K562 (cell line): Measurements from ENCODE around the gene AGAP3. TPM values are rescaled to one million over a fixed set of nuclear protein-coding genes. Genes with fewer than 3 reads are reported as not detected.

Experiments
- ASH1L ChIP-seq: fragments of 450-650 bp; IDR thresholded peaks from 2 replicates; pipeline ENCODE4 v1.6.1; 2018; ENCODE audit warnings: borderline replicate concordance, mild to moderate bottlenecking, low read depth; ENCODE audit not compliant: partially characterized antibody
- BCL6 ChIP-seq: fragments of 250-450 bp; sonication (Bioruptor Pico); IDR thresholded peaks from 2 replicates; pipeline ENCODE4 v1.4.0; 2020
- CTBP1 ChIP-seq: fragments of 450-650 bp; IDR thresholded peaks from 2 replicates; pipeline ENCODE4 v1.6.1; 2016; ENCODE audit warnings: borderline replicate concordance
- DPF2 ChIP-seq: fragments of 450-650 bp; IDR thresholded peaks from 2 replicates; pipeline ENCODE4 v1.6.1; 2016
- E2F5 ChIP-seq: sonication (generic); formaldehyde crosslinking; IDR thresholded peaks from 2 replicates; pipeline ENCODE4 v1.8.0; 2022; ENCODE audit warnings: mild to moderate bottlenecking, missing genetic modification reagents
- ESRRB ChIP-seq: fragments of 250-450 bp; sonication (Bioruptor Pico); IDR thresholded peaks from 2 replicates; pipeline ENCODE4 v1.5.0; 2020; ENCODE audit warnings: mild to moderate bottlenecking, moderate library complexity, borderline replicate concordance
- EWSR1 ChIP-seq: fragments of 450-650 bp; IDR thresholded peaks from 2 replicates; pipeline ENCODE4 v1.6.1; 2018; ENCODE audit warnings: borderline replicate concordance, mild to moderate bottlenecking, low read depth, moderate library complexity; ENCODE audit not compliant: partially characterized antibody
- EZH2 ChIP-seq: IDR thresholded peaks from 2 replicates; pipeline ENCODE4 v1.6.1; 2012; ENCODE audit warnings: low read depth, mild to moderate bottlenecking, inconsistent platforms, low read length, borderline replicate concordance
- HNRNPK ChIP-seq: fragments of 200-400 bp; formaldehyde crosslinking; IDR thresholded peaks from one replicate; pipeline ENCODE4 v1.6.1; 2018; ENCODE audit warnings: mild to moderate bottlenecking, low read depth, low read length; ENCODE audit not compliant: poor library complexity, severe bottlenecking
- HNRNPL ChIP-seq: fragments of 200-400 bp; formaldehyde crosslinking; IDR thresholded peaks from 2 replicates; pipeline ENCODE4 v1.6.1; 2017; ENCODE audit warnings: low read depth, mild to moderate bottlenecking, low read length
- IFI16 ChIP-seq: fragments of 250-450 bp; sonication (Bioruptor Pico); IDR thresholded peaks from 2 replicates; pipeline ENCODE4 v2.1.2; 2022; ENCODE audit warnings: mild to moderate bottlenecking, inconsistent platforms
- MTA1 ChIP-seq: fragments of 450-650 bp; IDR thresholded peaks from 2 replicates; pipeline ENCODE4 v1.6.1; 2017; ENCODE audit warnings: borderline replicate concordance
- RBM34 ChIP-seq: fragments of 200-400 bp; formaldehyde crosslinking; IDR thresholded peaks from 2 replicates; pipeline ENCODE4 v1.6.1; 2018; ENCODE audit warnings: low read length, borderline replicate concordance; ENCODE audit not compliant: insufficient read depth
- SAFB2 ChIP-seq: fragments of 200-400 bp; formaldehyde crosslinking; IDR thresholded peaks from 2 replicates; pipeline ENCODE4 v1.6.1; 2018; ENCODE audit warnings: borderline replicate concordance, low read length, low read depth, moderate library complexity; ENCODE audit not compliant: severe bottlenecking
- SMAD2 ChIP-seq: fragments of 150-350 bp; IDR thresholded peaks from 2 replicates; pipeline ENCODE4 v1.6.1; 2014; ENCODE audit warnings: low read depth, mild to moderate bottlenecking, low read length
- SNRNP70 ChIP-seq: fragments of 200-400 bp; formaldehyde crosslinking; optimal IDR thresholded peaks from 2 replicates; pipeline ENCODE3; 2017; ENCODE audit warnings: low read depth, low read length
- TFE3 ChIP-seq: fragments of 450-650 bp; formaldehyde crosslinking; IDR thresholded peaks from 2 replicates; pipeline ENCODE4 v1.4.0; 2020; ENCODE audit warnings: mild to moderate bottlenecking, mixed read lengths
- XRCC3 ChIP-seq: fragments of 450-650 bp; IDR thresholded peaks from 2 replicates; pipeline ENCODE4 v1.6.1; 2017; ENCODE audit warnings: mild to moderate bottlenecking, moderate library complexity
- ZEB2 ChIP-seq: fragments of 450-650 bp; IDR thresholded peaks from 2 replicates; pipeline ENCODE4 v1.6.1; 2016
- ZNF143 ChIP-seq: sonication (generic); formaldehyde crosslinking; IDR thresholded peaks from 2 replicates; pipeline ENCODE4 v1.9.0; 2022; ENCODE audit warnings: mild to moderate bottlenecking, missing genetic modification reagents
- ZNF75A ChIP-seq: fragments of 450-650 bp; formaldehyde crosslinking; IDR thresholded peaks from 2 replicates; pipeline ENCODE4 v1.4.0; 2020; ENCODE audit warnings: mild to moderate bottlenecking
- ZSCAN32 ChIP-seq: fragments of 450-650 bp; formaldehyde crosslinking; IDR thresholded peaks from 2 replicates; pipeline ENCODE4 v1.4.0; 2020; ENCODE audit warnings: mild to moderate bottlenecking, moderate library complexity
- polyA plus RNA-seq, 8 experiments: library from polyadenylated mRNA; depleted of rRNA in 4 of 8; stranded (reverse) in 5 of 8; unstranded in 3 of 8; fragments of >200 nt; fragmentation: Nextera tagmentation in 2 of 8; fragmentation: Illumina TruSeq in 1 of 8; extraction: Ambion mirVana in 2 of 8; extraction: Trizol in 1 of 8; gene quantifications; 2 replicates each; pipeline versions ENCODE4 v1.2.1 to v1.2.3, GENCODE V29; 2011 to 2014; ENCODE audit warnings: inconsistent platforms in 1 of 8, missing spikeins in 1 of 8
- total RNA-seq, 7 experiments: library from RNA; depleted of rRNA in 6 of 7; stranded (reverse); fragments of >200 nt in 6 of 7; fragmentation: Illumina TruSeq in 2 of 7; extraction: Trizol in 2 of 7; gene quantifications; 2 replicates each; pipeline versions ENCODE4 v1.2.1 to v1.2.3, GENCODE V29; 2011 to 2021; ENCODE audit warnings: low replicate concordance in 1 of 7
- TF ChIP-seq, protein P1 (sequence below), 2 experiments: IDR thresholded peaks; 2 replicates each; pipeline ENCODE4 v1.6.1; 2011; ENCODE audit warnings: borderline replicate concordance in 1 of 2, control low read depth in 1 of 2, low read depth in 1 of 2, low read length in 1 of 2, mild to moderate bottlenecking in 1 of 2, mixed read lengths in 1 of 2, moderate library complexity in 1 of 2; ENCODE audit not compliant: insufficient read depth in 1 of 2, insufficient read length in 1 of 2, poor library complexity in 1 of 2, severe bottlenecking in 1 of 2; ENCODE audit errors: extremely low read depth in 1 of 2
- TF ChIP-seq, protein P2 (sequence below): sonication (generic); formaldehyde crosslinking; IDR thresholded peaks from 2 replicates; pipeline ENCODE4 v1.8.0; 2022; ENCODE audit warnings: mild to moderate bottlenecking, missing genetic modification reagents
- TF ChIP-seq, protein P3 (sequence below): fragments of 250-450 bp; sonication (Bioruptor Pico); IDR thresholded peaks from 2 replicates; pipeline ENCODE4 v1.5.0; 2021

AGAP3 gene
- total and polyA plus RNA-seq, 9 of the 15 experiments (the other 6 are each of a cell fraction or from before 2014, with no cell fraction given): 3.4 to 208 (median 62.2) TPM

DNA sequence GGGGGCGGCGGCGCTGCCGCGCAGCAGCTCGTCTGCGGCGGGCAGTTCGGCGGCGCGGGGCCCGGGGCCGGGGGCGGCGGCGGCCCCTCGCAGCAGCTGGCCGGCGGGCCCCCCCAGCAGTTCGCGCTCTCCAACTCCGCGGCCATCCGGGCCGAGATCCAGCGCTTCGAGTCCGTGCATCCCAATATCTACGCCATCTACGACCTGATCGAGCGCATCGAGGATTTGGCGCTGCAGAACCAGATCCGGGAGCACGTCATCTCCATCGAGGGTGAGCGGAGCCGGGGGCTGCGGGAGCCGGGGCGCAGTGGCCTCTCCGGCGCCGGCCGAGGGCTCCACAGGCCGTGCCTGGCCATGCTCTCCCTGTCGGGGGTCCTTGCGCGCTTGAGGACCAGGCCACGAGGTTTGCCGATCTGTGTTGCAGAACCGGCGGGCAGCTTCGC, 548 bp downstream of the AGAP3 start (continued):
- TF ChIP-seq TFE3 (CRISPR knock-in tag) (no peak), DPF2 (no peak; the same call in 1 of the 2 replicates), XRCC3 (no peak), SAFB2 (no peak), MTA1 (no peak), BCL6 (CRISPR knock-in tag) (no peak), HNRNPK (no peak), ZNF75A (CRISPR knock-in tag) (no peak), CTBP1 (no peak), IFI16 (no peak), ZSCAN32 (no peak), HNRNPL (no peak), ESRRB (CRISPR knock-in tag) (no peak), ASH1L (no peak), EWSR1 (no peak), RBM34 (no peak), ZEB2 (no peak), EZH2 (no peak), ZNF143 (no peak), E2F5 (0 out of 2 replicates have a peak, but pooled peaks have one; percentile 11), SNRNP70 (no peak), SMAD2 (no peak)
- TF ChIP-seq, protein P1, sequence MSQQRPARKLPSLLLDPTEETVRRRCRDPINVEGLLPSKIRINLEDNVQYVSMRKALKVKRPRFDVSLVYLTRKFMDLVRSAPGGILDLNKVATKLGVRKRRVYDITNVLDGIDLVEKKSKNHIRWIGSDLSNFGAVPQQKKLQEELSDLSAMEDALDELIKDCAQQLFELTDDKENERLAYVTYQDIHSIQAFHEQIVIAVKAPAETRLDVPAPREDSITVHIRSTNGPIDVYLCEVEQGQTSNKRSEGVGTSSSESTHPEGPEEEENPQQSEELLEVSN (IDR thresholded peaks at IDR 0.05; ENCODE audit: borderline replicate concordance in 1 of 2, extremely low read depth in 1 of 2, insufficient read depth in 1 of 2, insufficient read length in 1 of 2, low read depth in 1 of 2, low read length in 1 of 2, poor library complexity in 1 of 2, severe bottlenecking in 1 of 2): peak in 1 of 2 experiments; percentile 42
- TF ChIP-seq, protein P2, sequence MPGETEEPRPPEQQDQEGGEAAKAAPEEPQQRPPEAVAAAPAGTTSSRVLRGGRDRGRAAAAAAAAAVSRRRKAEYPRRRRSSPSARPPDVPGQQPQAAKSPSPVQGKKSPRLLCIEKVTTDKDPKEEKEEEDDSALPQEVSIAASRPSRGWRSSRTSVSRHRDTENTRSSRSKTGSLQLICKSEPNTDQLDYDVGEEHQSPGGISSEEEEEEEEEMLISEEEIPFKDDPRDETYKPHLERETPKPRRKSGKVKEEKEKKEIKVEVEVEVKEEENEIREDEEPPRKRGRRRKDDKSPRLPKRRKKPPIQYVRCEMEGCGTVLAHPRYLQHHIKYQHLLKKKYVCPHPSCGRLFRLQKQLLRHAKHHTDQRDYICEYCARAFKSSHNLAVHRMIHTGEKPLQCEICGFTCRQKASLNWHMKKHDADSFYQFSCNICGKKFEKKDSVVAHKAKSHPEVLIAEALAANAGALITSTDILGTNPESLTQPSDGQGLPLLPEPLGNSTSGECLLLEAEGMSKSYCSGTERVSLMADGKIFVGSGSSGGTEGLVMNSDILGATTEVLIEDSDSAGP (CRISPR knock-in tag): no peak
- TF ChIP-seq, protein P3, sequence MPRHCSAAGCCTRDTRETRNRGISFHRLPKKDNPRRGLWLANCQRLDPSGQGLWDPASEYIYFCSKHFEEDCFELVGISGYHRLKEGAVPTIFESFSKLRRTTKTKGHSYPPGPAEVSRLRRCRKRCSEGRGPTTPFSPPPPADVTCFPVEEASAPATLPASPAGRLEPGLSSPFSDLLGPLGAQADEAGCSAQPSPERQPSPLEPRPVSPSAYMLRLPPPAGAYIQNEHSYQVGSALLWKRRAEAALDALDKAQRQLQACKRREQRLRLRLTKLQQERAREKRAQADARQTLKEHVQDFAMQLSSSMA (CRISPR knock-in tag): no peak
